Measurements from ENCODE around the gene LLGL2.
A peak's percentile ranks its signal among the peaks of the same experiment; 100 is the strongest.
"Not testable (repeated sequence)": the region's sequence is repeated elsewhere in the genome, so short reads cannot be mapped to it uniquely, and the experiment has no call there.

Gene LLGL2

GRCh38 chr17:75524970-75525805 is at the start of gene LLGL2:
LLGL2 (plus strand) TSS chr17:75525697; CDS start chr17:75543427, 17,730 bp downstream.
- peak; percentile 79 for DNase-seq

- no peak for DNase-seq
These were observed 49.6 kb upstream of the LLGL2 start for GRCh38 chr17:75475851-75476250.

GRCh38 chr17:75476271-75476671 is 49.2 kb upstream of the LLGL2 start:
- no peak for DNase-seq

- no peak for DNase-seq
These were observed 48.6 kb upstream of the LLGL2 start for GRCh38 chr17:75476752-75477489.

- DNase-seq: not testable (repeated sequence)
These were observed 48.0 kb upstream of the LLGL2 start for GRCh38 chr17:75477490-75477862.

- DNase-seq: no peak
These were observed 47.0 kb upstream of the LLGL2 start for GRCh38 chr17:75478508-75478907.

GRCh38 chr17:75480281-75480680 is 45.2 kb upstream of the LLGL2 start:
- no peak for DNase-seq

GRCh38 chr17:75481194-75482068 is 44.1 kb upstream of the LLGL2 start:
- DNase-seq: no peak

GRCh38 chr17:75482098-75482942 is 43.2 kb upstream of the LLGL2 start:
- DNase-seq: no peak

- DNase-seq: no peak
These were observed 39.8 kb upstream of the LLGL2 start for GRCh38 chr17:75485688-75486087.

- DNase-seq: no peak
These were observed 39.3 kb upstream of the LLGL2 start for GRCh38 chr17:75486151-75486550.

GRCh38 chr17:75486951-75487350 is 38.5 kb upstream of the LLGL2 start:
- DNase-seq: no peak

- no peak for DNase-seq
These were observed 38.0 kb upstream of the LLGL2 start for GRCh38 chr17:75487351-75488070.

GRCh38 chr17:75488693-75489510 is 36.6 kb upstream of the LLGL2 start:
- DNase-seq: no peak

GRCh38 chr17:75489511-75489955 is 36.0 kb upstream of the LLGL2 start:
- no peak for DNase-seq

GRCh38 chr17:75490173-75490743 is 35.2 kb upstream of the LLGL2 start:
- no peak for DNase-seq

- no peak for DNase-seq
These were observed 34.4 kb upstream of the LLGL2 start for GRCh38 chr17:75490953-75491649.

- DNase-seq: no peak
These were observed 33.8 kb upstream of the LLGL2 start for GRCh38 chr17:75491680-75492079.

GRCh38 chr17:75492555-75493168 is 32.8 kb upstream of the LLGL2 start:
- DNase-seq: no peak

Data from NCI-H526 treated with DMSO at 0.1 percent for 48 hours (cell line).